Bone marrow (tissue), 2 donors: Measurements from ENCODE around the gene BRPF3.

Experiments
- DNase-seq, 2 donors: peaks; one replicate each; lab custom pipeline; 2025; lab: John Stamatoyannopoulos, UW

BRPF3 gene

DNA sequence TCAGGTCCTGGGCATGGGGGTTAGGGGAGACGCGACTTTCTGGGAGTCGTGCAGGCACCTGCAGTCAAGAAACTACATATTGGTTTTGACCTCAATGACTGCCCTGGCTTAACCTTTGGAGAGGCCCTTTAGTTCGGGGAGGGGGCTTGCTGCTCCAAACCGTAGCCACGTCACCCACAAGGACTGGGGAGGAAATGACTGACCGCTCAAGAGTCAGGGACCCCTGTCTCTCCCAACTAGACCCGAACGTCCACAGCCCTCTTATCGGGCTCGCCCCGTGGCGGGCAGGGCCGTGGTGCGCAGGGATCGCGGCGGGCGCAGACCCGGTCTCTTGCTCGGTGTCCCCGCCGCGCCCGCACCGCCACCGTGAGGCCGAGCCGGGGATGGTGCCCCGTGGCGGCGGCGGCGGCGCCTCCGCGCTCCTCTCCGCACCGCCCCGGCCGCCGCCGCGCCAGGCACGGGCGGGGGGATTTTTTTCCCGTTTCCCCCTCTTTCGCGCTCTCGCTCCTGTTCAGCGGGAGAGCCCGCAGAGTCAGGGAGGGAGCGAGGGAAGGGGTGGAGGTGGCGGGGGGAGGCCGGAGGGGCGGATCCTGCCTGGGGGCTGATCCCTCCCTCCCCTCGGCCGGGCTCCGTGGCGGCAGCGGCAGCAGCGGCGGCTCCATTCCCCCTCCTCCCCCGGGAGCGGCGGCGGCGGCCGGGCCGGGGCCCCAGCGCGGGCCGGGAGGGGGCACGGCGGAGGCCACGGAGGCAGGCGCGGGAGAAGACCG, at the start of gene BRPF3:
Gene BRPF3 (plus strand): TSS at position 632 of the 767 bp plus-strand sequence. CDS start 3,579 bp downstream, outside the sequence.
- DNase-seq: peak; percentile 35 to 71

DNA sequence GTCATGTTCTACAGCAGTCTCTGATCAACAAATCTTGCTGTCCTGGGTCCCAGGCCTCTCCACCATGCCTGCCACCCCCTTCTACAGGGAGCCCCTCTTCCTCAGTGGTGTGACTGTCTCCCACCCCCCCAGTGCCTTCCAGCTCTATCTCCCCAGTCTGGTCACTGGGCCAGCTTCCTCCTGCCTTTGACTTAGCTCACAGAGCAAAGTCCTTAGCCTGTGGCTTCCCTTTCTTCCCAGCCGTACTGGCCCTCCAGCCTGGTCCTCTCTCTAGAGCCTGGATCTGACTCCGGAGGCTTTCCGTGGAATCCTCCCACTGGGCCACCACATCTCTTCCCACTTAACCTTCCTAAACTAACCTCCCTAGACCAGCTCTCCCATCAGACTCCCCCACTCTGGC, 49.2 kb upstream of the BRPF3 start:
- no peak for DNase-seq

DNA sequence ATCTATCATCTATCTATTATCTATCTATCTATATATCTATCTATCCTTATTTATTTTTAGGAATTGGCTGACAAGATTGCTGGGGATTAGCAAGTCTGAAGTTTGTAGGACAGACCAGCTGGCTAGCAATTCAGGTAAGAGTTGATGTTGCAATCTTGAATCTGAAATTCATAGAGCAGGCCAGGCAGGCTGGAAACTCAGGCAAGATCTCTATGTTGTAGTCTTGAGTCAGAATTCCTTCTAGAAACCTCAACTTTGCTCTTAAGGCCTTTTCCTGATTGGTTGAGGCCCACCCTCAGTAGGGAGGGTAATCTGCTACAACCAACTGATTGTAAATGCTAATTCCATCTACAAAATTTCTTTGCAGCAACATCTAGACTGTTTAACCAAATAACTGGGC, 47.1 kb upstream of the BRPF3 start:
- no peak for DNase-seq

DNA sequence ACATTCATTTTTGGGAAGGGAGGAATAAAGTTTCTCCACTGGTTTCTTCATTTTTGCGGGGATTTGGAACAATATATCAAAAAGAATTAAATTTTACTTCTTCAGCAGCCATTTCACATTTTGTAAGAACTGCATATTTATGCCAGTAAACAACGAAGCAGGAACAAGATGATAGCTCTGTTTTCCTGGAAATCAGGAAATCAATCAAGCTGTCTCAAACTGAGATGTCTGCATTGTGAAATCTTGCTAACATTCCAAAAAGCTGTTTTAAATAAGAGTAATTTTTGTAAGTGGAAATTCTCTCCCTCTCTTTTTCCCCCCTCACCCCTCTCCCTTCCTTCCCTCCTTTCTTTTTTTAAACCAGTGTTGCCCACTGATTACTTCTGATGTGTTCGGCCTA, 46.3 kb upstream of the BRPF3 start:
- no peak for DNase-seq

DNA sequence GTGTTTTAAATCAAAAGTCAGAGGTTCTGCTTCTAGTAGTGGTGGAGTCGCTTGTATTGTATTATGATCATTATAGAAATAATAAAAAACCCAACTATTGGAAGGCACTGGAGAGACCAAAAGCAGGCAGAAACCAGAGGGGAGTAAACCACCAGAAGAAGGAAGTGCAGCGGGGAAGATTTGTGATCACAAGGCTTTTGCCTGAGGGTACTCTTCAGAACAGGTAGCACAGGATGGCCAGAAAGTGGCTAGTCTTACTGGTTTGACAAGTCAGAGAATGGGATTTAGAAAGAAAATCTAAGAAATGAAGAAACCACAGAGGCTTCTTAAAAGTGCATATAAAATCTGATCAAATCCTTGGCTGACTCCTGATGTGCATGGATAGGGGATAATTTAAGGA, 42.3 kb upstream of the BRPF3 start:
- DNase-seq: no peak

DNA sequence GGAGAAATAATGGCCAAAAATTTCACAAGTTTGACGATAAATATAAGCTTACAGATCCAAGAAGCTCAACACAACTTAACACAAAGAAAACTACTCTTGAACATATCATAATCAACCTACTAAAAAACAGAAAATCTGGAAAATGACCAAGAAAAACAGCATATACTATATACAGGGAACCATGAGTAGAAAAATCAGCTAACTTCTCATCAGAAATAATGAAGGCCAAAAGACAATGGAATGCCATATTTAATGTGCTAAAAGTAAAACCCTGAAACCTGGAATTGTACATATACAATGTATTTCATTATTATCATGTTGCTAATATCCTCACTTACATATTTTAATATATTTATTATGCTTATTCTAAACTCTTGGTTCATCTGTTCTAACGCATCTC, 40.9 kb upstream of the BRPF3 start:
- no peak for DNase-seq

DNA sequence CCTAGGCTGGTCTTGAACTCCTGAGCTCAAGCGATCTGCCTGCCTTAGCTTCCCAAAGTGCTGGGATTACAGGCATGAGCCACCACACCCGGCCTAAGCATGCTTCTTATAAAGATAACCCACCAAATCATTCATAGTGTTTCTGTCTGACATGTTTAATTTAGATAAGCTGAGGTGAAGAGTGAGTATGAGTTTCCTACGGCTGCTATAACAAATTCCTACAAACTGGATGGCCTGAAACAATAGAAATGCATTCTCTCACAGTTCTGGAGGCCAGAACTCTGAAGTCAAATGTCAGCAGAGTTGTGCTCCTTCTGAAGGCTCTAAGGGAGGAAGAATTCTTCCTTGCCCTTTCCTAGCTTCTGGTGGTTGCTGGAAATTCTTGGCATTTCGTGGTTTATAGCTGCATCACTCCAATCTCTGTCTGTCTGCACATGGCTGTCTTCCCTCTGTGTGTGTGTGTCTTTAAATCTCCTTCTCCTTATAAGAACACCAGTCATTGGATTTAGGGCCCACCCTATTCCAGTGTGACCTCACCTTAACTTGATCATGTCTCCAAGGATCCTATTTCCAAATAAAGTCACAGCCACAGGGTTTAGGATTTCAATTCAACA, 36.3 kb upstream of the BRPF3 start:
- no peak for DNase-seq

DNA sequence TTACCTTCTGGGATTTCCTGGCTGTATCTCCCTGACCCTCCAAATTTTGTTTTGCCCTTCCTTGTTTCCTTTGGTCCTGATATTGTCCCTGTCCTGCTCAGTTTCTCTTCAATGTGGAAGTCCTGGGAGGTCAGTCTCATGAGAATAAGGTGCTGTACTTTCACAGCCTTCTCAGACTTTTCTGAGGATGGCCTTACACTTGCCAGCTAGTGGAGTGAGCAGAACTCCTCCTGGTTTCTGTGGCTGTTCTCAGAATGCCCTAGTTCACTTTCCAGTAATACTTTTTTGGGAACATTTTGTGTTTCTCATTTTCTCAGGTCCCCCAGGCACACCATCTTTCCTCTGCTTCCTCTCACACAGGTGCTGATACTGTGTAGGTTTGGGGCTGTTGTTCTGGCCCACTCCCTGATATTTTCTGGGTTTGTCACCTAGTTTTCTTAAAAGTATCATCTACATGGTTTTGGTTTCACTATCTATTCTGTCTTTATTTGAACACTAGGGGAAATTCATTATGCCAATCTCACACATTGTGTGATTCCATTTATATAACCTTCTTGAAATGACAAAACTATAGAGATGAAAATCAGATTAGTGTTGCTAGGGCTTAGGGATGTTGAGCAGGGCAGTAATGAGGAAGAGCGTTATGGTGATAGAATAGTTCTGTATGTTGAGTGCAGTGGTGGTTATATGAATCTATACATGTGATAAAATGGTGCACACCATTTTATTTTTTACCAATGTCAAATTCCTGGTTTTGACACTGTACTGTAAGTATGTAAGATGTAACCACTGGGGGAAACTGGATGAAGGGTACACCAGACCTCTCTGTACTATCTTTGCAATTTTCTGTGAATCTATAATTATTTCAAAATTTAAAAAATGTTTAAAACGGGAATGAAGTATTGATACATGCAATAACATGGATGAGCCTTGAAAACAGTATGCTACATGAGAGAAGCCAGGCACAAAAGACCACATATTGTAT, 27.2 kb upstream of the BRPF3 start:
- DNase-seq: no peak

DNA sequence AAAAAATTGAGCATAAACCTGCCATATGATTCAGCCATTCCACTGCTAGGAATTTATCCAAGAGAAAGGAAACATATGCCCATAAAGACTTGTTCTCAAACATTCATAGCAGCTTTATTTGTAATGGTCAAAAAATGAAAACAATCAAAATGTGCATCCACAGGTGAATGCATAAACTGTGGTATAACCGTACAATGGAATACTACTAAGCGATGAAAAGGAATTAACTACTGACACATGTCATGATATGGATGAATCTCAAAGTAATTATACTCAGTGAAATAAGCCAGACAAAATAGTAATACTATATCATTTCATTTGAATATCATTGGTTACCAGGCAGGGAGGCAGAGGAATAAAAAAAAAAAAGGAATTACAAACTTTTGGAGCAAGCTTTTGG, 25.8 kb upstream of the BRPF3 start:
- no peak for DNase-seq

DNA sequence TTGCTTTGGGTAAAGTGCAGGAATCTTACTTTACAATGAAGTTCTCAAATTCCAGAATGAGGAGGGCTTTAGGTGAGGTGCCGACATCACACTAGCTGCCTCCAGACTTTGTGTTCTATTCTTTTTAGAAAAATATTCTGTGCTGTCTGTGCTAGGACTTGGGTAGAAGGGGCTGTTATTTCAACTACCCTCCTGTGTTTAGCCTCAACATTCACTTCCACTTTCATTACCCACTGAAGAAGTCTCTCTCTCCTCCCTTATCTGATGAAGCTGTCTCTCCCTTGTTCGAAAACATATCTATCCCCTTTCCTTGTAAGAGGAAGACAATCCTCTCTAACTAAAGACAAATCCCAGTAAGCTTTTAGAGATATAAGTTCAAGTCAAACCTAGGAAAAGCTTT, 25.0 kb upstream of the BRPF3 start:
- DNase-seq: peak in 1 of 2 donors; percentile 48

DNA sequence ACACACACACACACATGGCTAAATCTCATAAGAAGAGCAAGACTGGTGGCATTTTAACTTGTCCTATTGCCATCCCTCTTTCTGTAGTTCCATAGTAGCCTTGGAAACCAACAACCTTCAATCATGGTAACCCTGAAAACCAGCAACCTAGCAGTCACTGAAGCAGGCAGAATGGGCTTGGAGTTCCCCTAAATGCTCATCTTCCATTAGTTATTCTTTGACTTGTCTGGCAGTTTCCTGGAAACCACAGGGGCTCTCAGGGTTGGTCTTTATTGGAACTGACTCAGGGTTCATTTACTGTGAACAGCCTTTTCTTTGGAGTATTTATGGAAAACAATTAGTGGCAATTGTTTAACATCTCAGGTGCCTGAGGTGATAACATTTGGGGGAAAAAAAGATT, 19.4 kb upstream of the BRPF3 start:
- DNase-seq: no peak

DNA sequence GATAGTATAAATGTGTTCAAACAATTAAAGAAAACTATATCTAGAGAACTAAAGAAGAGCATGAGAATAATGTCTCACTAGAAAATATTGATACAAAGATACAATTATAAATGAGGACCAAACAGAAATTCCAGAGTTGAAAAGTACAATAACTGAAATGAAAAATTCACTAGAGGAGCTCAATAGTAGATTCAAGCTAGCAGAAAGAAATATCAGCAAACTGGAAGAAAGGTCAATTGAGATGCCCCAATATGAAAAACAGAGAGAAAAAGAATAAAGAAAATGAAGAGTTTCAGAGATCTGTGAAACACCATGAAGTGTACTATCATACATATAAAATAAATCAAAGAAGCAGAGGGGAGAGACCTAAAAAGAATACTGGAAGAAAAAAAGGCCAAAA, 18.0 kb upstream of the BRPF3 start:
- DNase-seq: no peak

DNA sequence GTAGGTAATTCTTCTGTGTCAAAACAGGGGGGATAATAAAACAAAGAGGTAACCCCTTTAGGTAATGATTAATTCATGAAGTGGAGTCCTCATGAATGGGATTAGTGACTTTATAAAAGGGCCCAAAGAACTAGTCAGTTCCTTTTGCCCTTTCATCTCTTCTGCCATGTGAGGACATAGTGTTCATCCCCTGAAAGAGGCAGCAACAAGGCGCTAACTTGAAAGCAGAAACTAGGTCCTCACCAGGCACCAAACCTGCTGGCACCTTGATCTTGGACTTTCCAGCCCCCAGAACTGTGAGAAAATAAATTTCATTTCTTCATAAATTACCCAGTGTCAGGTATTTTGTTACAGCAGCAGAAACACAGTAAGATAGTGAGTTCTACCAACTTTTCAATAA, 16.4 kb upstream of the BRPF3 start:
- no peak for DNase-seq

DNA sequence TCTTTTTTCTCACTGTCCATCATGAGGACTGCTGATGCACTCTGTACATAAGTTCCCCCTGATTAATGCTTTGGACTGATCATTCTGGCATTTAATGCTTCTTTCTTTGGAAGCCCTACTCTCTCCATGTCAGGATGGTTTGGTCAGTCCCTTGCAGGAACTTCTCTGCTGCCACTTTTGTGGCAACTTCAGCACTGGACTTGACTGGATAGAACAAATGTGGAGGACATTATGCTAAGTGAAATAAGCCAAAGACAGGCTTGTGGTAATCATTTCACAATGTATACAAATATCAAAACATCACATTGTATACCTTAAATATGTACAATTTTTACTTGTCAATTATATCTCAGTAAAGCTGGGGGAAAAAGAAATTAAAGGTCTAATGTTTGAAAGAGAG, 12.2 kb upstream of the BRPF3 start:
- DNase-seq: no peak

DNA sequence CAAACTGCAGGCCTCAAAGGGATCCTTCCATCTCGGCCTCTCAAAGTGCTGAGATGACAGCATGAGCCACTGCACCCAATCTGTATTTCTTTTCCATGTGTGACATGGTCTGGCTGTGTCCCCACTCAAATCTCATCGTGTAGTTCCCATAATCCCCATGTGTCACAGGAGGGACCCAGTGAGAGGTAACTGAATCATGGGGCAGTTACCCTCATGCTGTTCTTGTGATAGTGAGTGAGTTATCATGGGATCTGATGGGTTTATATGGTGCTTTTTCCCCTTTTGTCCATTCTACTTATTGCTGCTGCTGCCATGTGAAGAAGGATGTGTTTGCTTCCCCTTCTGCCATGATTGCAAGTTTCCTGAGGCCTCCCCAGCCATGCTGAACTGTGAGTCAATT, 10.3 kb upstream of the BRPF3 start:
- DNase-seq: no peak

DNA sequence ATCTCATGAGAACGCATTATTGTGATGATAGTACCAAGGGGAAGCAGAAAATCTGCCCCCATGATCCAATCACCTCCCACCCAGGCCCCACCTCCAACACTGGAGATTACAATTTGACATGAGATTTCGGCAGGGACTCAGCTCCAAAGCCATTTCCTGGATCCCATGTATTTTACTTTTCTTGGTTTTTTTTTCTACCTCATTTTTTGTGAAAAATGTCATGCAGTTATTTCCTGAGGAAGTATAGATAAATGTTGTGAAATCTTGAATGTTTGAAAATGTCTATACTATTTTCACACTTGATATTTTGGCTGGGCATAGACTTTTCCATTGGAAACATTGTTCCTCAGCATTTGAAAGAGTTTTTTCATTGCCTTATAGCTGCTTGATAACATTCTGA, 9.1 kb upstream of the BRPF3 start:
- DNase-seq: no peak

DNA sequence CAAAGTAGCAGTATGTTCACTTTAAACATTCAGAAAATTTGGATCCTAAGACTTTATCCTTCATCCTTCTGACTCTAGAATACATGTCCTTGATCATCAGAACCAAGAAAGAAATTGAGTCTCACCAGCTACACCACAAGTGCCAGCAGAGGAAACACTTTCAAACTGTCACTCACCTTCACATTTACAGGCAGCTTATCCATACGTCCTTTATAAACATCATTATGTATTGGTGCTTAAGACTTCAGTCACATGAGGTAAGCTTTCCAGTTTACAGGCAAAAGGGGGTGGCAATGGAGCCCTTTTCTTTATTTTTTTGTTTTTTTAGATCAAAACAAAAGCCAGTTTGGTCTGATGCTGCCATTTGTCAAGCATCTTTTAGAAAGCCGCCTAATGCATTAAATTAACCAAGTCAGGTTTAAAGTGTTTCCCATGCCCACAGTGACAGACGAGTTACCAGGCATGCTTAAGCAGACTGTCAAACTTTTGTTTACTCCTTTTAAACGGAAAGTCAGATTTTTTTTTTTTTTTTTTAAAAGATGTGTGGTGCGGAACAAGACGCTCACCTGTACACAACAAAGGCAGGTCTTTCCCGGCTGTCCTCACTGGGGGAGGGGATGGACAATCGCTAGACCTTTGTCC, 952 bp upstream of the BRPF3 start:
- DNase-seq: no peak

DNA sequence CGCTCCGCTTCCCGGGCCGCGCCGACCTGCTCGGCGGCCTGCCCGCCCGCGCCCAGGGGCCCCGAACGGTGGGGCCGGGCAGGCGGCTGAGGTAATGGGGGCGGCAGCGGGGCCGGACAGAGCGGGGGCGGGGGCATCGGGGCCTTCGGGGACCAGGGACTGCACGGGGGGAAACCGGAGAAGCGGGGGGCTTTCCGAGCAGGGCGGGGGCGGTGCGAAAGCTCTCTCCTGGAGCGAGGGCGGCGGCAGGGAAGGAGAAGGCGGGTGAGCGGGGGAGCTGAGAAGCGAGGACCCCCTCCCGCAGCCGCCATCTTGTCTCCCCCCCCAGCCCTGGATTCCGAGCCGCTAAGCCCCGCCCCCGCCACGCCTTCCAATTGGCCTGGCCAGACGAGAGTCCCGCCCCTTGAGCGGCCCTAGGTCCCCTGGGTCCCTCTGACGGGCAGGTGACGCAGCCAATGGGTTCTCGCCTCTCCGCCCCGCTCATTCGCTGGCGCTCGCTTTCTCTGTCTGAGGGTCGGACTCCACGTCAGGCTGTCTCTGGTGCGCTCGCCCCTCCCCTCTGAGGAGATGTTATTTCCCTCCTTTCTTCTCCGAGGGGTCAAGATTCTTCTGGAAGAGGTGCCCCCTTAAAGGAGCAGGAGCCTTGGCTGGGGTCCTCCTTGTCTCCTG, 470 bp downstream of the BRPF3 start:
- peak; percentile 95 to 96 for DNase-seq

DNA sequence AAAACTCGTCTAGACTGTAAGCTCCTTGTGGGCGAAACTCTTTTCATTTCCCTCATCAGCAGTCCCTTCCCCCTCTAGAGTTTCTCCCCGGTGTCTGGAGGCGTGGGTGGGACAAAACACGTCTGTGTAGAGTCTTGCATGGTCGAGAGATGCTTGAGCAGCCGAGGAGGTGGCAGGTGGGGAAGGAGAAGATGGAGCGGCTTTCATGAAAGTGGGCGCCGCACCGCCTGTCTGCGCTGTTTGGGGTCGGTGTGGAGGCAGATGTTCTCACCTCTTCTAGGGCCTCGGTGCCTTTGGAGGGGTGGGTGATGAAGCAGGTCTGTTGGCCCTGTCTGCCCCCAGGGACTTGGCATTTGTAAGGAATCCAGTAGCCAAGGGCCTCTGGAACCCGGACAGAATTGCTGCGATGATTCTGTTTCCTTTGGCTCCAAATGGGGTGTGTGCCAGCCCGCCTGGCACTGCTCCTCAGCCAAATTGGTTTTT, 1.2 kb downstream of the BRPF3 start:
- DNase-seq: no peak

DNA sequence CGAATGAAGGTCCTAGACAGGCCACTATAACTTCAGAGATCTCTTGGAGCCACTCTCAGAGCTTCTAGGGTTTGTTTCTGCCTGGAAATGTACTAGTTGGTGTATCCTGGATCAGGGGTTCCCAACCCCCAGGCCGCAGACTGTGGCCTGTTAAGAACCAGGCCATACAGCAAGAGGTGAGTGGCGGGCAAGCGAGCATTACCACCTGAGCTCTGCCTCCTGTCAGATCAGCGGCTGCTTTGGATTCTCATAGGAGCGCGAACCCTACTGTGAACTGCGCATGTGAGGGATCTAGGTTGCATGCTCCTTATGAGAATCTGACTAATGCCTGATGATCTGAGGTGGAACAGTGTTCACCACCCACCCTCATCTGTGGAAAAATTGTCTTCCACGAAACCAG, 2.4 kb downstream of the BRPF3 start:
- DNase-seq: no peak

DNA sequence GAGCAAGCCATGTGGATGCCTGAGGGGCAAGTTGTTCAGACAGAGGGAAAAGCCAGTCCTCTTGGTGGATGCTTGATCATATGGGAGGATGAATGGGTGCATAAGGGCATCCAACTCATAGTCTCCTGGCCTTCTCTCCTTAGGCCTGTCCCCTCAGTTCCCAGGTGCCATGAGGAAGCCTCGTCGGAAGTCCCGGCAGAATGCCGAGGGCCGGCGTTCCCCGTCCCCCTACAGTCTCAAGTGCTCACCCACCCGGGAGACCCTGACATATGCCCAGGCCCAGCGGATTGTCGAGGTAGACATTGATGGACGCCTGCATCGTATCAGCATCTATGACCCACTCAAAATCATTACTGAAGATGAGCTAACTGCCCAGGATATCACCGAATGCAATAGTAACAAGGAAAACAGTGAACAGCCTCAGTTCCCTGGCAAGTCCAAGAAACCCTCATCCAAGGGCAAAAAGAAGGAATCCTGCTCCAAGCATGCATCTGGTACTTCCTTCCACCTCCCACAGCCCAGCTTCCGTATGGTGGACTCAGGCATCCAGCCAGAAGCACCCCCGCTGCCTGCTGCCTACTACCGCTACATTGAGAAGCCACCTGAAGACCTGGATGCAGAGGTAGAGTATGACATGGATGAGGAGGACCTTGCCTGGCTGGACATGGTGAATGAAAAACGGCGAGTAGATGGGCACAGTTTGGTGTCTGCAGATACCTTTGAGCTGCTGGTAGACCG, 3.8 kb downstream of the BRPF3 start:
- no peak for DNase-seq
